SKM-1 treated with dmso at 0.1 percent for 144 hours (cell line): ENCODE results near the gene ARL8B.

Experiments
- DNase-seq: peaks from one replicate; lab custom pipeline; 2025; ENCODE audit not compliant: unreplicated experiment; lab: John Stamatoyannopoulos, UW

Gene ARL8B

GRCh38 chr3:5186089-5186857, 64.2 kb downstream of the ARL8B start:
- DNase-seq, result peak; percentile 98

DNA sequence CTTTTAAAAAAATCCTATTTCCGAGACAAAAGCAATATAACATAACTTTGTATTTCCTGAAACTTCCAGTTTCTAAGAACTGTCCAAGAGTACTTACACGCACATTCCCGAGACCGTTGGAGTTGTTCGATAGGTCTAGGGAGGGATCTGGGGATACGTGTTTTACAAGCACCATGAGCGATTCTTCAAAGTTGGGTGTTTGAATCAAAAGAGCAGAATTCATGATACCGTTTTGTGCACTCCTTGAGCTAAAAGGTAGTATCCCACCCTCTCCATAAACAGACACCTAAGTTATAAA, 64.7 kb downstream of the ARL8B start:
- no peak for DNase-seq

DNA sequence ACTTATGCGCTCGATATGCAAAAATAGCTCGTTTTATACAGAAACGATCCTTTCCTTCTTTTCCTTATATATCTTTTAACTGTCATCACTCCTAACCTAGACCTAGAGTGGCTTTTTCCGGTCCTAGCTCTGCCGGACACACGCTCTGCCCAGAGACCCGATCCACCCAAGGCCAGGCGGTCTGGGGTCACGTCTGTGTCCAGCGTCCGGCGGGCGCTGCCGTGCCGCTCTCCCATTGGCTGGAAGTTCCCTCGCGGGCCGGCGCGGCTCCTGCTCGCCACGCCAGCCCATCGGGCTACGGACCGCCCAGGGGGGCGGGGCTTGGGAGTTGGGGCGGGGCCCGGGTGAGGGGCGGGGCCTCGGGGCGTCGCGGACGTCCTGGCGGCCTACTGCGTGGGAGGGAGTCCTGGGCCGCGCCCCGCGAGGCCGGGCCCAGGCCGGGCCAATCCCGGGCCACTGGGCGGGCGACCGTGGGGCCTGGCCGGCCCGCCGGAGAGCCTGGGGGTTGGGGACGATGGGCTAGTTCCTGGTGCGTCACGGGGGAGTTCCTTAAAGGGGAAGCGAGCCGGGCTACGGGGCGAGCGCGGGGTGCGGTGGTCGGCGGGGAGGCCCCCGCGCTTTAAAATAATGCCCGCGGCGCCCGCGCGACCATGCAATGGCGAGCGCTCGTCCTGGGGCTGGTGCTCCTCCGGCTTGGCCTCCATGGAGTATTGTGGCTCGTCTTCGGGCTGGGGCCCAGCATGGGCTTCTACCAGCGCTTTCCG, 65.2 kb downstream of the ARL8B start, which contains the start of gene EDEM1:
Gene EDEM1, plus strand, starts transcription at position 552 of the 764 bp plus-strand sequence. Its CDS starts 99 bp downstream, at position 651.
- DNase-seq, result peak; percentile 92

GRCh38 chr3:5187920-5188418, 65.9 kb downstream of the ARL8B start:
- DNase-seq, result no peak

DNA sequence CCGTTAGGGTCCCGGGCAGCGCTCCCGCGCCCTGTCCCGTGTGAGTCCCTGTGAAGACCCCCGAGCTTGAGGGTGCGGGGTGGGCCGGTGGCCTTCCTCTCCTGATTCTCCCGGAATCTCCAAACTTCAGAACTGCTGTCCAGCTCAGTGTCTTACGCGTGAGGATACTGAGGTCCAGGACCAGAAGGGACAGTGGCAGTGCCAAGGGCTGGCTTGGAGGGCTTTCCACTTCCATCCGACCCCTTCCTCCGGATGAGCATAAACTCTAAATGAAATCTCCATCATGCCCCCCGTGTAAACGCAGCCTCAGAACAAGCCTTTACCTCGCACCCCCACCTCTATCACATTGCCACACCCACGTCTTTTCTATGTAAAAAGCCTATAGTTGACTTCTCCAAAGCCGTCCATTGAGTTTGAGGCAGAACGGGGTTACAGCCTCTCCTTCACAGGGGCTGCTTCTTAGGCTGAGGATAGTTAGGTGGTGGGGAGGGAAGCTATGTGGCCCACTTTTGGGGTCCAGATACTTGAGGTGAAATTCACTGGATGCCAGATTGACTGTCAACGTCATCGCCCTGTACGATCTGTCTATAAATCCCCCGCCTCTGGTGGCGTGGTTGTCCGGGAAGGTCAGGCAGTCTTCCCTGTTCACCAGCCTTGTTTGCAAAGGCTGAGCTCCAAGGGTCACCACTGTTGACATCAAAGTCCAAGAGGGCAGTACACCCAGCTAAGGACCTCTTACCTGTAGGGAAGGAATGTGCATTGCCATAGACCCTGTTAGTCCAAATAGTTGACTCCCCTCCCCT, 66.5 kb downstream of the ARL8B start:
- DNase-seq, result peak; percentile 53

- no peak for DNase-seq
These were observed 68.2 kb downstream of the ARL8B start for GRCh38 chr3:5190147-5190791.

- DNase-seq, result no peak
These were observed 69.6 kb downstream of the ARL8B start for GRCh38 chr3:5191555-5192304.

- DNase-seq, result no peak
These were observed 70.7 kb downstream of the ARL8B start for GRCh38 chr3:5192571-5193365.

DNA sequence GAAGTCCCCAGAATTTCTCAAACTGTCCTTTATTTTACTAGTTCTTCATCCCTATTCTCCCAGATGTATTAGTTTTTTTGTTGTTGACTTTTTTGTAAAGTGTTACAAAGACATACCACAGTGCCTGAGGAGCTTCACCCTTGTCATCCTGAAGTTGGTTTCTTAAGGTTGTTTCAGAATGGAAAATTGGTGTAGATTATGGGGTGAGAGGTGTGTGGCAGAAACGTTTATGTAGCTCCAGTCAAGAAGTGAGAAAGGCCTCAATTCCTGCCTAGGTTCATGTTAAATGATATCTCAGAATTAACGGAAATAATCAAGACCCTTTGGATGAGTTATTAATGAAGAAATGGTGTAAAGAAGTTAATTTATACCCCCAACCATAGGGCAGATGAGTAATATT, 72.2 kb downstream of the ARL8B start:
- no peak for DNase-seq

DNA sequence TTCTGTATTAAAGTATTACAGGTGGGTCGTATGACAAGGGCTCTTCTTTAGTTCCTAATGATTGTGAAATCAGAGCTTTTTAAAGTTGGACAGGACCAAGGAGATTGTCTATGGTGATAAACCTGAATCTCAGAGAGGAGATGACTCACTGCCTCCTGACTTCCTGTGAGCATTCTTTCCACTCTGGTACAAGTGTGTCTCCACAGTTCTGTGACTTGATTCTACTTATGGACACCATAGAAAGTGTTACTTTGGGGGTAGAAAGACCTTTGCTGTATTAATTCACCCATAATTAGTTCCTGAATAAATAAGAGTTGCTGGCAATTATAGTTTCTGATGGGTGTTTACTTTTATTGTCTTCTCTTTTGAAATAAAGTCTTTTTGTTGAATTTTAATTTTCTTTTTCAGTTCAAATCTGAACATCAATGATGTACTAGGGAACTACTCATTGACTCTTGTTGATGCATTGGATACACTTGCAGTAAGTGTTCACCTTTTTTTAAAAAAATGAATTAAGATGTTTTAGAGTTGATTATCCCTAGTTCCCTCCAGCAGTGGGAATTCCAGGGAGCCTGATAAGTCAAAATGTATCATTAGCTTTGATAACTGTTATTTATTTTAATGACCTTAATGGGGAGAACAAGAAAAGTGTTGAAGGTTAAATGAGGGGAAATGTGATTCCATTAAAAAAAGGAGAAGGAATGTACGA, 72.9 kb downstream of the ARL8B start:
- peak; percentile 56 for DNase-seq

DNA sequence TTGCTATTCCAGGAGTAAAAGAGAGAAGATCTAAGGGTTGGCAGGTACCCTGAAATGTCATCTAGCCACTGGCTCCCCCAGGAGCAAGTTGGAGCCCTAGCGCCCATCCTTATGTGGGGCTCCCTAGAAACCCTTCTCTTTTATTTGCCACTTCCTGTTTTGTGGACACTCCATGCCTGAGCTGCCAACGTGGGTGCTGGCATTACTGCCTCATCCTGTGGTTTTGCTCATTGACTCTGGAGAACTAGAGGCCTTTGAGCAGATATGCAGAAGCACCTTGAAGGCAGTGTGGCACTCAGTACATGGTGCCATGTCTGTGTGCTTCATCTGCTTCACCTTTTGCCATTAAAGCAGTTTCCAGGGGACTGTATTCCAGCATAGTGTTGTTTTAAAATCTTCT, 73.5 kb downstream of the ARL8B start:
- DNase-seq, result peak; percentile 71

- DNase-seq, result no peak
These were observed 74.9 kb downstream of the ARL8B start for GRCh38 chr3:5197022-5197421.

- DNase-seq, result peak; percentile 64
These were observed 75.6 kb downstream of the ARL8B start for GRCh38 chr3:5197470-5198312.

DNA sequence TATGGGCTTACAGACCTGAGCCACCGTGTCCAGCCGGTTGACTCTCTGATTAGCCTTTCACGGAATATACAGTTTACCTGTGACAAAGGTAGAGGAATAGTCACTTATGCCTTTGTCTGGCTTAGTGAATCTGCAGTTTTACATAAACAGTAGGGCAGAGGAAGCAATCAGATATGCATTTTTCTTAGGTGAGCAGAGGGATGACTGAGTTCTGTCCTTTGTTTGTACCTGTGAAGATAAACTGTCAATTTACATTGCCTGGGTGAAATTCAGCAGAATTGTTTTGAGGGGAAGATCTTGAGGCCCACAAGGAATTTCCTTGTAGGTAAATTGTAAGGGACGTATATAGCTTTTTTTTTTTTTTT, 76.2 kb downstream of the ARL8B start:
- DNase-seq, result no peak

- peak; percentile 79 for DNase-seq
These were observed 77.1 kb downstream of the ARL8B start for GRCh38 chr3:5198986-5199731.

- DNase-seq, result no peak
These were observed 79.4 kb downstream of the ARL8B start for GRCh38 chr3:5201536-5201935.

GRCh38 chr3:5202222-5202621, 80.1 kb downstream of the ARL8B start:
- no peak for DNase-seq
